HG03135 (cell line): ENCODE results near the gene MRNIP.
"Not testable (repeated sequence)": the region's sequence is repeated elsewhere in the genome, so short reads cannot be mapped to it uniquely, and the experiment has no call there.

Experiments
- ATAC-seq: cut with Tn5 transposase; IDR thresholded peaks from one replicate; pipeline ENCODE4 v1.9.1; 2021; ENCODE audit warnings: mild to moderate bottlenecking, moderate library complexity; ENCODE audit not compliant: unreplicated experiment

MRNIP gene

GRCh38 chr5:179872055-179872827, 13.6 kb upstream of the MRNIP start:
- no peak for ATAC-seq

GRCh38 chr5:179871533-179871932, 12.9 kb upstream of the MRNIP start:
- not testable (repeated sequence) for ATAC-seq

- ATAC-seq, result no peak
Measured at GRCh38 chr5:179870952-179871351, 12.3 kb upstream of the MRNIP start.

- no peak for ATAC-seq
Measured at GRCh38 chr5:179870403-179870903, 11.8 kb upstream of the MRNIP start.

GRCh38 chr5:179869641-179870402, 11.2 kb upstream of the MRNIP start:
- no peak for ATAC-seq

- ATAC-seq, result no peak
Measured at GRCh38 chr5:179869101-179869500, 10.5 kb upstream of the MRNIP start.

- ATAC-seq, result no peak
Measured at GRCh38 chr5:179868541-179868940, 9.9 kb upstream of the MRNIP start.

- ATAC-seq, result no peak
Measured at GRCh38 chr5:179867476-179867875, 8.9 kb upstream of the MRNIP start.

GRCh38 chr5:179867079-179867465, 8.5 kb upstream of the MRNIP start:
- ATAC-seq, result no peak

GRCh38 chr5:179866241-179867078, 7.8 kb upstream of the MRNIP start:
- ATAC-seq, result no peak

- ATAC-seq, result no peak
Measured at GRCh38 chr5:179865491-179866240, 7.0 kb upstream of the MRNIP start.

- no peak for ATAC-seq
Measured at GRCh38 chr5:179864686-179865085, 6.1 kb upstream of the MRNIP start.

GRCh38 chr5:179863449-179864085, 5.0 kb upstream of the MRNIP start:
- no peak for ATAC-seq

- no peak for ATAC-seq
Measured at GRCh38 chr5:179862891-179863290, 4.3 kb upstream of the MRNIP start.

- no peak for ATAC-seq
Measured at GRCh38 chr5:179862296-179862695, 3.7 kb upstream of the MRNIP start.

- no peak for ATAC-seq
Measured at GRCh38 chr5:179860301-179860700, 1.7 kb upstream of the MRNIP start.

GRCh38 chr5:179858241-179858585, 404 bp downstream of the MRNIP start:
- ATAC-seq, result peak; percentile 47

- ATAC-seq, result no peak
Measured at GRCh38 chr5:179854356-179854755, 4.3 kb downstream of the MRNIP start.

- peak; percentile 84 for ATAC-seq
Measured at GRCh38 chr5:179852993-179853547, 5.5 kb downstream of the MRNIP start.

- ATAC-seq, result no peak
Measured at GRCh38 chr5:179841621-179842020, 17.0 kb downstream of the MRNIP start.
